ENCODE measurements around the gene ESRP2. TPM values are rescaled to one million over a fixed set of nuclear protein-coding genes. Genes with fewer than 3 reads are reported as not detected.

ESRP2 gene
- polyA plus RNA-seq, 2 donors: 80.5 to 90.5 TPM

DNA sequence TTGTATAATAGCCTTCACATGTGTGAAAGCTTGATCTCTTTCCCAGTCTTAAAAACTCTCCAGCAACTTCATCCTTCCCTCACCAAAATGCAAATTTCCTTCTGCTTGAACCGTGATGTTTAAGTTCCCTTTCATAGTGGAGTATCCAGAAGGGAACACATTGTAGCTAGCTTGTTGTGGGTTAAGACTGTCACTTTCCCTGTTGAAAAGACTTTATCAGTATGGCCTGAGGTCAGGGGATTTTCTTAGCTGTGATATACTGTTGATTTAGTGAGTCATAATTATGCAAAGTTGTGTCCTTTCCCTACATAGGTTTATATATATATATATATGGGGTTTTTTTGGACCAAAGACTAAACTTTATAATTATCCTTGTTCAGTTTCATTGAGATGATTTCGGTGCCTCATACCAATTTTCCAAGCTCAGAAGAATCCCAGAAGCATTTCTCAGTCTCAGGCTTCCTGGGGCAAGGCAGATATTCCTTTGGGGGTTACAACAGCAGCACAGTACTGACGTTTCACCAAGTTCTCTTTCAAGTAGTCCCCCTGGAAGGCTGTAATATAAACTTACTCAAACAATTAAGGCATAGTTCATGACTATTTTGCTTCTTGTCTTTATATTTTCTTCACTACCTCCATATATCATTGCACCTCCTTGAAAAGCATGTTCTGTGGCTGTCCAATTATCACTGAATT, 35.7 kb downstream of the ESRP2 start:
- WGBS, 2 donors: 32 to 33% methylated on average over 3 of the region's 3 CpGs
- Histone ChIP-seq H3K27me3 (ENCODE audit: control insufficient read depth in 1 of 2, insufficient read depth in 2 of 2, low read length in 2 of 2) (no peaks in the 10 kb centered on the region), H3K9me3 (ENCODE audit: control insufficient read depth in 2 of 2, insufficient read depth in 1 of 2, low read depth in 1 of 2, low read length in 1 of 2) (no peaks in the 10 kb centered on the region), H3K4me3 (ENCODE audit: low read depth in 1 of 2, low read length in 2 of 2) (no peak overlapping the region), H3K27ac (ENCODE audit: low read depth in 2 of 2, low read length in 1 of 2) (no peak overlapping the region), H3K4me1 (ENCODE audit: control insufficient read depth in 2 of 2, insufficient read depth in 2 of 2, low read length in 1 of 2) (no peaks in the 10 kb centered on the region), H3K36me3 (ENCODE audit: control insufficient read depth in 2 of 2, insufficient read depth in 2 of 2, low read length in 1 of 2) (peaks cover under 1 to 3% of the 10 kb centered on the region in 2 donors)

- 89 to 96% methylated on average over 2 of the region's 2 CpGs for WGBS, 2 donors
- no peaks in the 10 kb centered on the region for H3K9me3 ChIP-seq (ENCODE audit: control insufficient read depth in 2 of 2, insufficient read depth in 1 of 2, low read depth in 1 of 2, low read length in 1 of 2)
- no peak overlapping the region for H3K27ac ChIP-seq (ENCODE audit: low read depth in 2 of 2, low read length in 1 of 2)
- H3K27me3 ChIP-seq (ENCODE audit: control insufficient read depth in 1 of 2, insufficient read depth in 2 of 2, low read length in 2 of 2): no peaks in the 10 kb centered on the region
- H3K4me1 ChIP-seq (ENCODE audit: control insufficient read depth in 2 of 2, insufficient read depth in 2 of 2, low read length in 1 of 2): no peaks in the 10 kb centered on the region
- H3K36me3 ChIP-seq (ENCODE audit: control insufficient read depth in 2 of 2, insufficient read depth in 2 of 2, low read length in 1 of 2): peaks cover 2 to 3% of the 10 kb centered on the region in 2 donors
- no peak overlapping the region for H3K4me3 ChIP-seq (ENCODE audit: low read depth in 1 of 2, low read length in 2 of 2)
Observed at GRCh38 chr16:68197250-68197649, 38.7 kb downstream of the ESRP2 start.

GRCh38 chr16:68194251-68194650, 41.7 kb downstream of the ESRP2 start:
- WGBS, 2 donors: 77 to 83% methylated on average over 3 of the region's 3 CpGs
- Histone ChIP-seq H3K4me3 (ENCODE audit: low read depth in 1 of 2, low read length in 2 of 2) (no peak overlapping the region), H3K4me1 (ENCODE audit: control insufficient read depth in 2 of 2, insufficient read depth in 2 of 2, low read length in 1 of 2) (no peaks in the 10 kb centered on the region), H3K36me3 (ENCODE audit: control insufficient read depth in 2 of 2, insufficient read depth in 2 of 2, low read length in 1 of 2) (peaks cover 2 to 10% of the 10 kb centered on the region in 2 donors), H3K9me3 (ENCODE audit: control insufficient read depth in 2 of 2, insufficient read depth in 1 of 2, low read depth in 1 of 2, low read length in 1 of 2) (no peaks in the 10 kb centered on the region), H3K27me3 (ENCODE audit: control insufficient read depth in 1 of 2, insufficient read depth in 2 of 2, low read length in 2 of 2) (no peaks in the 10 kb centered on the region), H3K27ac (ENCODE audit: low read depth in 2 of 2, low read length in 1 of 2) (no peak overlapping the region)

GRCh38 chr16:68190736-68191510, 45.0 kb downstream of the ESRP2 start:
- H3K36me3 ChIP-seq (ENCODE audit: control insufficient read depth in 2 of 2, insufficient read depth in 2 of 2, low read length in 1 of 2): peaks cover 2 to 18% of the 10 kb centered on the region in 2 donors
- WGBS, 2 donors: 94 to 95% methylated on average over 2 of the region's 2 CpGs

GRCh38 chr16:68190081-68190480, 45.8 kb downstream of the ESRP2 start:
- no peak overlapping the region for H3K27ac ChIP-seq (ENCODE audit: low read depth in 2 of 2, low read length in 1 of 2)
- H3K9me3 ChIP-seq (ENCODE audit: control insufficient read depth in 2 of 2, insufficient read depth in 1 of 2, low read depth in 1 of 2, low read length in 1 of 2): no peaks in the 10 kb centered on the region
- no peaks in the 10 kb centered on the region for H3K4me1 ChIP-seq (ENCODE audit: control insufficient read depth in 2 of 2, insufficient read depth in 2 of 2, low read length in 1 of 2)
- WGBS, 2 donors: 84 to 87% methylated on average over 1 of the region's 1 CpG
- no peak overlapping the region for H3K4me3 ChIP-seq (ENCODE audit: low read depth in 1 of 2, low read length in 2 of 2)
- peaks cover under 1 to 18% of the 10 kb centered on the region in 2 donors for H3K36me3 ChIP-seq (ENCODE audit: control insufficient read depth in 2 of 2, insufficient read depth in 2 of 2, low read length in 1 of 2)
- H3K27me3 ChIP-seq (ENCODE audit: control insufficient read depth in 1 of 2, insufficient read depth in 2 of 2, low read length in 2 of 2): no peaks in the 10 kb centered on the region

More at GRCh38 chr16:68190736-68191510, 45.0 kb downstream of the ESRP2 start:
- Histone ChIP-seq H3K27ac (ENCODE audit: low read depth in 2 of 2, low read length in 1 of 2) (no peak overlapping the region), H3K4me1 (ENCODE audit: control insufficient read depth in 2 of 2, insufficient read depth in 2 of 2, low read length in 1 of 2) (no peaks in the 10 kb centered on the region), H3K9me3 (ENCODE audit: control insufficient read depth in 2 of 2, insufficient read depth in 1 of 2, low read depth in 1 of 2, low read length in 1 of 2) (no peaks in the 10 kb centered on the region), H3K27me3 (ENCODE audit: control insufficient read depth in 1 of 2, insufficient read depth in 2 of 2, low read length in 2 of 2) (no peaks in the 10 kb centered on the region), H3K4me3 (ENCODE audit: low read depth in 1 of 2, low read length in 2 of 2) (no peak overlapping the region)

GRCh38 chr16:68188170-68188569, 47.8 kb downstream of the ESRP2 start:
- WGBS, 2 donors: 96 to 98% methylated on average over 10 of the region's 10 CpGs
- Histone ChIP-seq H3K36me3 (ENCODE audit: control insufficient read depth in 2 of 2, insufficient read depth in 2 of 2, low read length in 1 of 2) (peaks cover 0 to 18% of the 10 kb centered on the region in 2 donors), H3K4me3 (ENCODE audit: low read depth in 1 of 2, low read length in 2 of 2) (no peak overlapping the region), H3K27ac (ENCODE audit: low read depth in 2 of 2, low read length in 1 of 2) (no peak overlapping the region), H3K27me3 (ENCODE audit: control insufficient read depth in 1 of 2, insufficient read depth in 2 of 2, low read length in 2 of 2) (no peaks in the 10 kb centered on the region), H3K4me1 (ENCODE audit: control insufficient read depth in 2 of 2, insufficient read depth in 2 of 2, low read length in 1 of 2) (no peaks in the 10 kb centered on the region), H3K9me3 (ENCODE audit: control insufficient read depth in 2 of 2, insufficient read depth in 1 of 2, low read depth in 1 of 2, low read length in 1 of 2) (no peaks in the 10 kb centered on the region)

DNA sequence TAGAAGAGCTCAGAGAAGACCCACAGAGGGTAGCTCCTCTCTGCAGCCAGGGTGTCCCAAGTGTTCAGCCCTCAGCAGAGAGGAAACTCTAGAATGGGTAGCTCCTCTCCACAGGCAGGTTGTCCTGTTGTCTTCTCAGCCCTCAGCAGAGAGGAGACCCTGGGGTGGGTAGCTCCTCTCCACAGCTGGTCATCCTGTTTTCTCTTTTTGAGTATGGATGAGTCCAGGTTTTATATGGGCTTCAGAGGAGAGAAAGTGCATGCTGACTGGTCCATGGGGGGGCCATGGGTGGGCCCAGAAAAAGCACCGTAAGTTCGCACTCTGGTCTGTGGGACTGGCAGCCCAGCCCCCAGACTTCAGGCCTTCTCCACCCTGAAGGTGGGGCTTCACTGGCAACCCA, 48.4 kb downstream of the ESRP2 start:
- H3K27ac ChIP-seq (ENCODE audit: low read depth in 2 of 2, low read length in 1 of 2): no peak overlapping the region
- no peaks in the 10 kb centered on the region for H3K9me3 ChIP-seq (ENCODE audit: control insufficient read depth in 2 of 2, insufficient read depth in 1 of 2, low read depth in 1 of 2, low read length in 1 of 2)
- no peaks in the 10 kb centered on the region for H3K27me3 ChIP-seq (ENCODE audit: control insufficient read depth in 1 of 2, insufficient read depth in 2 of 2, low read length in 2 of 2)
- H3K4me1 ChIP-seq (ENCODE audit: control insufficient read depth in 2 of 2, insufficient read depth in 2 of 2, low read length in 1 of 2): no peaks in the 10 kb centered on the region
- H3K4me3 ChIP-seq (ENCODE audit: low read depth in 1 of 2, low read length in 2 of 2): no peak overlapping the region
- peaks cover 0 to 19% of the 10 kb centered on the region in 2 donors for H3K36me3 ChIP-seq (ENCODE audit: control insufficient read depth in 2 of 2, insufficient read depth in 2 of 2, low read length in 1 of 2)
- 99 to 100% methylated on average over 2 of the region's 2 CpGs for WGBS, 2 donors

DNA sequence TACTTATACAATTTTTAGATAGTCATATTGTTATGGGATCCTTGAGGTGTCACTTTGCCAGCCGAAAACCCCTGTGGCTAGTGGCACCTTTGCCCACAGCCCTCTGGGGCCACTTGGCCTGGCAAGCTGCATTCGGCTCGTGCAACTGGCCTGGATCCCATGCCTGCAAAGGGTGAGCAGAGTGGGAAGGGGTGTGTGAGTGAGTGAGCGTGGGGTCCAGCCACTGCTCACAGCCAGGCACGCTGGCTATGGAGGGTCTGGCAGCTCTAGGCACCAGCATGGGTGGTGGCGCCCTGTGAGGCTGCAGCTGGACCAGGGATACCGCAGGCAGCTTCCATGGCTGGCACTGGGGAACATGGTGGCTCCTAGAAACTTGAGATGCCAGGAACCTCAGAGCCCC, 49.0 kb downstream of the ESRP2 start:
- 97 to 99% methylated on average over 7 of the region's 7 CpGs for WGBS, 2 donors
- Histone ChIP-seq H3K36me3 (ENCODE audit: control insufficient read depth in 2 of 2, insufficient read depth in 2 of 2, low read length in 1 of 2) (peaks cover 0 to 19% of the 10 kb centered on the region in 2 donors), H3K27me3 (ENCODE audit: control insufficient read depth in 1 of 2, insufficient read depth in 2 of 2, low read length in 2 of 2) (no peaks in the 10 kb centered on the region), H3K4me3 (ENCODE audit: low read depth in 1 of 2, low read length in 2 of 2) (no peak overlapping the region), H3K27ac (ENCODE audit: low read depth in 2 of 2, low read length in 1 of 2) (no peak overlapping the region), H3K9me3 (ENCODE audit: control insufficient read depth in 2 of 2, insufficient read depth in 1 of 2, low read depth in 1 of 2, low read length in 1 of 2) (no peaks in the 10 kb centered on the region), H3K4me1 (ENCODE audit: control insufficient read depth in 2 of 2, insufficient read depth in 2 of 2, low read length in 1 of 2) (no peaks in the 10 kb centered on the region)

DNA sequence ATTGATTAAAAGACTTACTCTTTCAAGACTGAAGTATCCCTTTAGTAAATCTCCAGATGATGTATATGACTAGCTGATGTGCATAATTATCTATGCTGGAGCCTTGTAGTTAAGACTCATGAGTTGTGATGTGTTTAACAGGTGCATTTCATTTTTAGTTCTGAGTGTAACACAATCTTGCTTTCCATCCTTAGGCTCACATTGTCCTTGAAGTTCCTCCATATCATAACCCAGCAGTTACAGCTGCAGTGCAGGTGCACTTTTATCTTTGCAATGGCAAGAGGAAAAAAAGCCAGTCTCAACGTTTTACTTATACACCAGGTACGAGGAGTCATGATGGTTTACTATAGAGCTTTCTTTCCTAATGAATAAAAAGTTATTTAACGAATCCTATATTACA, 52.9 kb downstream of the ESRP2 start:
- H3K4me1 ChIP-seq (ENCODE audit: control insufficient read depth in 2 of 2, insufficient read depth in 2 of 2, low read length in 1 of 2): no peaks in the 10 kb centered on the region
- 81 to 87% methylated on average over 3 of the region's 3 CpGs for WGBS, 2 donors
- H3K4me3 ChIP-seq (ENCODE audit: low read depth in 1 of 2, low read length in 2 of 2): no peak overlapping the region
- H3K27me3 ChIP-seq (ENCODE audit: control insufficient read depth in 1 of 2, insufficient read depth in 2 of 2, low read length in 2 of 2): no peaks in the 10 kb centered on the region
- H3K36me3 ChIP-seq (ENCODE audit: control insufficient read depth in 2 of 2, insufficient read depth in 2 of 2, low read length in 1 of 2): peaks cover 0 to 7% of the 10 kb centered on the region in 2 donors
- no peak overlapping the region for H3K27ac ChIP-seq (ENCODE audit: low read depth in 2 of 2, low read length in 1 of 2)
- no peaks in the 10 kb centered on the region for H3K9me3 ChIP-seq (ENCODE audit: control insufficient read depth in 2 of 2, insufficient read depth in 1 of 2, low read depth in 1 of 2, low read length in 1 of 2)

Measured in esophagus (tissue), 2 donors.